ENCODE data around the gene MAIP1.

DNA sequence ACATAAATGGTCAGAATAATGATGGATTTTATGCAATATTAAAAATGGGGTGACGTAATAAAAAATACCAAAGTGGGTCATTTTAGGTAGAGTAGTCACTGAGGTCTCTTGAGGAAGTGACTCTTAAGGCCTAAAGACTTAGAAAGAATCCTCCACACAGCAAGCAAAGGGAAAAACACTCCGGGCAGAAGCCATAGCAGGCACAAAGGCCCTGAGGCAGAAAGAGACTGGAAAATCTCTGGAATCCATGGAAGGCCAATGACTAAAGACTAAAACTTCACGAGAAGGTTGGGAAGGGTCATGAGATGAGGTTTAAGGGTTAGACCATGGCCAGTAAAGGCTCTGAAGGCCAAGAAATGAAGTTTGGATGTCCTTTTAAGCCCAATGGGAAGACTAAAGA, 36.9 kb downstream of the MAIP1 start:
- TF ChIP-seq GATA2 (IDR thresholded peaks at IDR 0.05; ENCODE audit: low read depth, low read length) (no peak), GATA3 (IDR thresholded peaks at IDR 0.05; ENCODE audit: low read depth, low read length) (no peak)
